Activated gamma-delta T cell treated with Interleukin-2 at 50 U/mL for 16 hours (primary cell): Measurements from ENCODE around the gene PRDM2.

Experiments used
- DNase-seq: peaks from one replicate; pipeline ENCODE4 v3.0.0-alpha.2; 2020

PRDM2 gene

GRCh38 chr1:13818926-13819325 lies 118.9 kb downstream of the PRDM2 start:
- no peak for DNase-seq

DNA sequence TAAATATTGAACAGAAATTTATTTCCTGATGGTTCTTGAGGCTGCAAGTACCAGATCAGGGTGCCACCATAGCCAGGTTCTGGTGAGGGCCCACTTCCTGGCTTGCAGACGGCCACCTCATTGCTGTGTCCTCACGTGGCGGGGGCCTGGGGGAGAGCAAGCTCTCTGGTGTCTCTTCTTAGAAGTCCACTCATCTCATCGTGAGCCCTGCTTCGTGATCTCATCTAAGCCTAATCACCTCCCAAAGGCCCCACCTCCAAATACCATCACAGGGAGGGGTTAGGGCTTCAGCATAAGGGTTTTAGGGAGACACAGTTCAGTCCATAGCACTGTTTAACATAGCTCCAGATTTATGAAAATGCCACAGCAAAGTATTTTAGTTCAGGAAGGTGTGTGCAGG lies 119.7 kb downstream of the PRDM2 start:
- no peak for DNase-seq

- DNase-seq: no peak
Observed at GRCh38 chr1:13820055-13820454, 120.1 kb downstream of the PRDM2 start.

- no peak for DNase-seq
Observed at GRCh38 chr1:13820456-13820855, 120.5 kb downstream of the PRDM2 start.

DNA sequence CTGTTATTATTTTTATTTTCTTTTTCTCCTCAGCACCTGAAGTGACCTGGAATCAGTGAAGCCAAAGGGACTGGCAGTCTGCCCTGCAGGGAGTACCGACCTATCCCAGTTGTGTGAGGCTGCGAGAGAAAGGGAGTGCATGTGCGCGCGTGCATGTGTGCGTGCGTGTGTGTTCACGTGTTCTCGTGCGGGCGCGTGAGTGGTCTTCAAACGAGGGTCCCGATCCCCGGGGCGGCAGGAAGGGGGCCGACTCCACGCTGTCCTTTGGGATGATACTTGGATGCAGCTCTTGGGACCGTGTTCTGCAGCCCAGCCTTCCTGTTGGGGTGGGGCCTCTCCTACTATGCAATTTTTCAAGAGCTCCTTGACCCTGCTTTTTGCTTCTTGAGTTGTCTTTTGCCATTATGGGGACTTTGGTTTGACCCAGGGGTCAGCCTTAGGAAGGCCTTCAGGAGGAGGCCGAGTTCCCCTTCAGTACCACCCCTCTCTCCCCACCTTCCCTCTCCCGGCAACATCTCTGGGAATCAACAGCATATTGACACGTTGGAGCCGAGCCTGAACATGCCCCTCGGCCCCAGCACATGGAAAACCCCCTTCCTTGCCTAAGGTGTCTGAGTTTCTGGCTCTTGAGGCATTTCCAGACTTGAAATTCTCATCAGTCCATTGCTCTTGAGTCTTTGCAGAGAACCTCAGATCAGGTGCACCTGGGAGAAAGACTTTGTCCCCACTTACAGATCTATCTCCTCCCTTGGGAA lies 123.3 kb downstream of the PRDM2 start:
- DNase-seq: no peak

- DNase-seq: no peak
Observed at GRCh38 chr1:13823936-13824335, 123.9 kb downstream of the PRDM2 start.

DNA sequence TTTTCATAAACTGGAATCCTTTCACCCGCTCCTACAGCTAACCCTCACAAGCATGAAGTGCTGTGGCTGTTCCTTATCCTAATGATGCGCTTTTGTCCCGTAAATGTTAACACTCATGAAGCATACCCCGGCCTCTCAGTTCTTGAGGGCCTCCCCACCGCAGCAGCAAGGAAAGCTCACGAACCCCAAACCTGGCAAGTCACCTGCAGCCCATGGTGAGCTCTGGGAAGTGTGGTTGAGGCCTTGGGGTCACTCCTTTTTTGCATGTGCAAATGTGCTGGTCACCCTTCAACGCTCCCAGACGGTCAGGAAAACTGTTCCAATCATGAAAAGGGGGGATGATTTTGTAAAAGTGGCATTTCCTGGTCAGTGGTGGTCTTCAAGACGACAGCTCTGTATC lies 124.6 kb downstream of the PRDM2 start:
- no peak for DNase-seq

- DNase-seq: no peak
Observed at GRCh38 chr1:13825033-13825432, 125.0 kb downstream of the PRDM2 start.

GRCh38 chr1:13826009-13826408 lies 126.0 kb downstream of the PRDM2 start:
- DNase-seq: no peak

DNA sequence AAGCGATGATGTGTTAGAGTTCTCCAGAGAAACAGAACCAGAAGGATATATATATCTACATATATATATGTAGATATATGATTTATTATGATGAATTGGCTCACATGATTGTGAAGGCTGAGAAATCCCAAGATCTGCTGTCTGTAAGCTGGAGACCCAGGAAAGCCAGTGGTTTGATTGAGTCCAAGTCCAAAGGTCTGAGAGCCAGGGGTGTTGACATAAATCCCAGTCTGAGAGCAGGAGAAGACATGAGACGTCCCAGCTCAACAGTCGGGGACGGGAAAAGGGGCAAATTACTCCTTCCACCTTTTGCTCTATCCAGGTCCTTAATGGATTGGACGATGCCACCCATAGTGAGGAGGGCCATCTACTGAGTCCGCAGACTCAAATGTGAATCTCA lies 126.6 kb downstream of the PRDM2 start:
- no peak for DNase-seq

DNA sequence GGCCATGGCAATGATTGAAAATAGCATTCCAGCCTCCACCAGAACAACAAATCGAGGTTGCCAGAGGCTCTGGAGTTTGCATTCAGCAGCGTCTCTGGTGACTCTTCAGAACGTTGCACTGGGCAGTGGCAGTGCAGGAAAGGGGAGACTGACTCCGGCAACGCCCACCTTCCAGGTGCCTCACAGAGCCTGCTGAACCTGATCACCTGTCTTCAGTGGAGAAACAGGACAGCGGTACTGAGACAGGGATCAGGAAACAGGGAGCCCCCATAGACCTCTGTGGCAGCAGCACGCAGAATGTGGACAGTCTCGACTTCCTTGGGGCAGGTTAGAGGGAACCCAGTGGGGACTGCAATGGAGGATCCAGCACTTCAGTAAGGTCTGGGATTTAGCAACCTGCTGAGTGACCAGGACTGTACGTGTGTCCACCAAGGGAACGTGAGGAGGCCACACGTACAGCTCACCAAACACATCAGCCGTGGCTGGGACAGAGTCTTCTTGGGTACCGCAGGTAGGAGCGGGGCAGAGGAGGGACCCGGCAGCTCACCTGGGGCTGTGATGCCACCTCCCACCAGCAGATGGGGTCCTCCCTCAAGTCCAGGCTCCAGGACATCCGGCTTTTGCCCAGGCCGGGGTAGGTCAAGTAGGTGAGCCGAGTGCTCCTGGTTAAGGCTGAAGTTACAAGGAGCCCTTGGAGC lies 128.6 kb downstream of the PRDM2 start:
- peak; percentile 26 for DNase-seq

DNA sequence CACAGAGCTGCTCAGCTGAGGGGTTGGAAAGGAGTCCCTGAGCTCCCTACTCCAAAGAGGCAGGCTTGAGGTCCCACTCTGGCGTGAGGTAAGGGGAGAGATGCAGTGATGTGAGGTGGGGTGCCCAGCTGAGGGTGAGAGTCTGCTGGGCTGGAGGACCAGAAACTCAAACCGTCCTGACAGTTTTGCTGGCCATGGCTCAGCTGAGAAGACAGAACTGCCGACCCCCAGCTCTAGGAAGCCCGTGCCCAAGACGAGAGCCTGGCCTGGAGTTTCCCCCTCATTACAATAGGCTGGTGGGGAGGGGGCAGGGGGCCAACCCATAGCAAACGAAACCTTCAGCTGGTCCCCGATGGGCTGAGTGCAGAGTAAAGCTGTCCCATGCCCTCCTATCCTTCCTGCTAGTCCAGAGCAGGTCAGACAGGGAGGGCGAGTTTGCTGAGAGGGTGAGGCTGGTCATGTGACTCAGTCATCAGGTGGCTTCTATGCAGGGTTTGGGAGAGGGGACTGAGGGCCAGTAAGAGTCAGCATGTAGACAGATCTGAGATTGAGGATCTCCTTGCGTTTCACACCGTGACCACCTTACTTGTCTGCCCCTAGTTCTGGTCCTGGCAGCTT lies 129.3 kb downstream of the PRDM2 start:
- no peak for DNase-seq

DNA sequence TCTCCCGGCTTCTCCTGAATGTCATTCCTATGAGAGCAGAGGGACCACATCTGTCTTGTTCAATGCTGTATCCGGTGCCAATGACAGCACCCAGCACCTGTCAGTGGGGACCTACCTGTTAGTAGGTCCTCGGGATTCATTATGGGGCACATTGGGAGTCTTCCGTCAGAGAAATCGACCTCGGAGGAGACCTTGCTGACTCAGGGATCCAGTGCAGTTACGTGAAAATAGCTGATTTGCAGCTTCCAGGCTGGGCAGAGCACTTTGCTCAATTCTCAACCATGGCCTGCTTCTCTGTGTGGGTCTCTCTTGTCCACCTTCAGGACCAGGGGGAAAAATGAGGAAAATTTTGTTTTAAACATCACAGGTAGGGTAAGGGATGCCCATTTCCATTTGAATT lies 130.2 kb downstream of the PRDM2 start:
- no peak for DNase-seq

- DNase-seq: no peak
Observed at GRCh38 chr1:13830616-13831280, 130.8 kb downstream of the PRDM2 start.

GRCh38 chr1:13832100-13832499 lies 132.1 kb downstream of the PRDM2 start:
- no peak for DNase-seq

DNA sequence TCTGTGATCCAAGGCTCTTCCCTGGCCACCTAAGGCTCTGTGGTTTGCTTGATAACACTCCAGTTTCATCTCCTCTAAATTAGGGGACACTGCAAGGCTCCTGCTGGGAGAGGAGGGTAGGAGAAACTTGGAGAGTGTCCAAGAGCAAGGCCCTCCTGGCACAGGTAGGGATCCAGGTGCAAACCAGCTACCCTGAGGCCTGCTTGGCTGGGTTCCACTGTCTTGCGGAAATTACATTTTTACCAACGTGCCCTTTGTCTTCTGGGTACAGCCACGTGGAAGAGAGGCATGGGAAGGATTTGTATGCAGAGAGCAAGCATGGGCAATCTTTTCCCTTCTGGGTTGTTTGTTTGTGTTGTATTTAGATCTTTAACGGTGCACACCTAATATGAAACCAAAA lies 132.5 kb downstream of the PRDM2 start:
- no peak for DNase-seq

GRCh38 chr1:13836136-13836535 lies 136.1 kb downstream of the PRDM2 start:
- DNase-seq: no peak

- DNase-seq: no peak
Observed at GRCh38 chr1:13836631-13837030, 136.6 kb downstream of the PRDM2 start.

GRCh38 chr1:13838236-13838635 lies 138.2 kb downstream of the PRDM2 start:
- DNase-seq: no peak

DNA sequence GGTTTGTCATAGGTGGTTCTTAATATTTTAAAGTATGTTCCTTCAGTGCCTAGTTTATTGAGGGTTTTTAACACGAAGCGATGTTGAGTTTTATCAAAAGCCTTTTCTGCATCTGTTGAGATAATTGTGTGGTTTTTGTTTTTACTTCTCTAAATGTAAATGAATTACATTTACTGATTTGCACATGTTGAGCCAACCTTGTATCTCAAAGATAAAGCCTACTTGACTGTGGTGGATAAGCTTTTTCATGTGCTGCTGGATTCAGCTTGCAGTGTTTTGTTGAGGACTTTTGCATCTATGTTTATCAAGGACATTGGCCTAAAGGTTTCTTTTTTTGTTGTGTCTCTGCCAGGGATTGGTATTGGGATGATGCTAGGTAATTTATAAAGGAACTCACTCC lies 142.5 kb downstream of the PRDM2 start:
- no peak for DNase-seq

DNA sequence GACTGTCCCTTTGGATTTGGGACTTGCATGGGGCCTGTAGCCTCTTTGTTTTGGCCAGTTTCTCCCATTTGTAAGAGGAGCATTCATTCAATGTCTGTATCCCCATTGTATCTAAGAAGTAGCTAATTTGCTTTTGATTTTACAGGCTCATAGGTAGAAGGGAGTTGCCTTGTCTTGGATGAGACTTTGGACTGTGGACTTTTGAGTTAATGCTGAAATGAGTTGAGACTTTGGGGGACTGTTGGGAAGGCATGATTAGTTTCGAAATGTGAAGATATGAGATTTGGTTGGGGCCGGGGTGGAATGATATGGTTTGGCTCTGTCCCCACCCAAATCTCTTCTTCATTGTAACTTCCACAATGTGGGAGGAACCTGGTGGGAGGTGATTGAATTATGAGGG lies 151.7 kb downstream of the PRDM2 start:
- DNase-seq: no peak

DNA sequence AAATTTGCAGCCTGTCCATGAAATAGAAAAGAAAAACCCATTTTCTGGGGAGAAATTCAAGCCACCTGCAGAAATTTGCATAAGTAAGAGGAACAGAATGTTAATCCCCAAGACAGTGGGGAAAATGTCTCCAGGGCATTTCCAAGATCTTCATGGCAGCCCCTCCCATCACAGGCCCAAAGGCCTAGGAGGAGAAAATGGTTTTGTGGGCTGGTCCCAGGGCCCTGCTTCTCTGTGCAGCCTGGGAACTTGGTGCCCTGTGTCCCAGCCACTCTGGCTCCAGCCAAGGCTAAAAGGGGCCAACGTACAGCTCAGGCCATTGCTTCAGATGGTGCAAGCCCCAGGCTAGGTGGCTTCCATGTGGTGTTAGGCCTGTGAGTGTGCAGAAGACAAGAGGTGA lies 155.6 kb downstream of the PRDM2 start:
- no peak for DNase-seq

DNA sequence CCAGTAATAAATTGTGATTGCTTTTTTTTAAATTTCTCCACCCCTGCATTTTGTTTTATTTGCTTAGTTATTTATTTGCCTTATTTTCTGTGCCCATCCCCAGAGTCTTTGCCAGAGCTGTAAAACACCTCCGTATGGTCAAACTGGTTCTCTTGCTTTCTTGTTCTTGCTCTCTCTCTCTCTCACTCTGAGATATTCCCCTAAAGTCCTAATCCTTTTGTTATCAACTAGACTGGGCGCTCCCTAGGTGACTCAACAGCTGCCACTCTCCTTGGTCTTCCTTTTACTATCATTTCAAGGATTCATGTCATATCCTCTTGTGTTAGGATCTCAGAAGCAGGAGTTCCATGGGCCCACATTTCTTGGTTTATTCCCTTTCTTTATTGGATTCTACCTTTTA lies 160.0 kb downstream of the PRDM2 start:
- DNase-seq: no peak

DNA sequence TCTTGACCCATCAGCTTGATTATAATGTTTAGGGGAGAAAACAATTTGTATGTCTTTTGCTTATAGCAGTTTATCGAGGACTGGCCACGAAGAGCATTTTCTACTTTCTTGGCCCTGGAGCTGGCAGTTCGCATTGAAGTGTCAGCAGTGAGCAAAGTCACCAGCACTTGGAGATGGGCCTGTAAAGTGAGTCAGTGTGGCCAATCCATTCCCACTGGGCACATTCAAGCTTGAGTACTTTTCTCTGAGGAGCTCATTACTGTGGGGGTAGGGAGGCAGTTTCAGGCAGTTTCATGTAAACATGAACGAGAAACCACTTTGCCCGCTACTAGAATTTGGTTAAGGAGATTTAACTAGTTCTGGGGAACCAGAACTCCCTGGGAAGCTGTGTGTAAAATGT lies 164.8 kb downstream of the PRDM2 start:
- DNase-seq: no peak
